ENCODE results near the gene PCYOX1L. TPM values are rescaled to one million over a fixed set of nuclear protein-coding genes. Genes with fewer than 3 reads are reported as not detected.
"Not testable (repeated sequence)": the region's sequence is repeated elsewhere in the genome, so short reads cannot be mapped to it uniquely, and the experiment has no call there.

Gene PCYOX1L
- total RNA-seq, 1 experiment from 2014 or later: 15.3 TPM

DNA sequence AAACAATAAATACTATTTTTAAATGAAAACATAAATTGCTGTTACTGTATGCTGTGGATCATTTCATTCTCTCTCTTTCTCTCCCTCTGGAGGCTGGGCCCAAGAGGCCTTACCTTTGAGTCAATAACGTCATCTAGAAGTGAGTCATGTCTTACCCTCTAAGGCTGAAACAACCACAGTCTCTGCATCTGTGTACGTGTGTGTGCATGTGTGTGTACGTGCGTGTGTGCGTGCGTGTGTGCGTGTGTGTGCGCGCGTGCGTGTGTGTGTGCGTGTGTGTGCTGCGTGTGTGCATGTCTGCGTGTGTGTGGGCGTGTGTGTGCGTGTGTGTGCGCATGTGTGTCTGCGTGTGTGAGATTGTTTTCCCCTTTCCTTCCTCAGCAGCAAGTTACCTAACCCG, 34.9 kb downstream of the PCYOX1L start:
- H3K14ac ChIP-seq (ENCODE audit: insufficient read depth, low read length): no peak overlapping the region
- H3K79me1 ChIP-seq (ENCODE audit: insufficient read depth, low read depth, low read length, poor library complexity, severe bottlenecking): no peaks in the 10 kb centered on the region
- no peak overlapping the region for H2AK5ac ChIP-seq (ENCODE audit: insufficient read length, low read length)
- H3K23me2 ChIP-seq (ENCODE audit: insufficient read length, low read depth, low read length, poor library complexity, severe bottlenecking): no peaks in the 10 kb centered on the region
- no peaks in the 10 kb centered on the region for H3K9me3 Mint-ChIP-seq
- H3K27ac Mint-ChIP-seq: 0 out of 7 replicates have a peak overlapping the region, but pooled peaks of 1 of the 3 experiments have one; percentile 40
- H2AFZ ChIP-seq (ENCODE audit: low read length): no peak overlapping the region
- H3K4me1 Mint-ChIP-seq: no peaks in the 10 kb centered on the region
- no peak overlapping the region for H3K27ac ChIP-seq (ENCODE audit: insufficient read length, low read depth, low read length)
- H3K9me3 ChIP-seq (ENCODE audit: control insufficient read depth, low read depth, low read length): no peaks in the 10 kb centered on the region
- H3K56ac ChIP-seq (ENCODE audit: insufficient read length, low read depth, low read length): no peak overlapping the region
- H4K8ac ChIP-seq (replicated peaks; ENCODE audit: insufficient read length, low read depth, low read length): no peak overlapping the region
- no peak overlapping the region for H3K23ac ChIP-seq (ENCODE audit: insufficient read length, low read depth, low read length)
- H2BK15ac ChIP-seq (ENCODE audit: low read depth, low read length): no peak overlapping the region
- H3K4me1 ChIP-seq (ENCODE audit: insufficient read depth, low read length): no peaks in the 10 kb centered on the region
- H3K79me2 ChIP-seq (ENCODE audit: insufficient read depth, low read length): no peaks in the 10 kb centered on the region
- no peak overlapping the region for H3T11ph ChIP-seq (ENCODE audit: low read length)
- no peak overlapping the region for H3K4ac ChIP-seq (ENCODE audit: low read depth, low read length)
- no peak for DNase-seq
- H4K20me1 ChIP-seq (ENCODE audit: control insufficient read depth, insufficient read depth, insufficient read length): no peaks in the 10 kb centered on the region
- no peaks in the 10 kb centered on the region; the same call in 1 of the 2 replicates for H3K27me3 Mint-ChIP-seq (ENCODE audit: low read depth)
- no CpG with 5 or more reads among the region's 19 CpGs for WGBS (ENCODE audit: extremely low coverage, insufficient read length, low lambda C conversion rate)
- H3K36me3 Mint-ChIP-seq (ENCODE audit: insufficient read depth in 1 of 3, low read depth in 3 of 3): no peaks in the 10 kb centered on the region; a peak in 1 of 7 replicates
- no peak overlapping the region for H2BK5ac ChIP-seq (ENCODE audit: insufficient read length, low read length)
- no peak overlapping the region for H2BK120ac ChIP-seq (ENCODE audit: low read depth, low read length, poor library complexity, severe bottlenecking)
- no peak overlapping the region for H2BK12ac ChIP-seq (ENCODE audit: insufficient read length, low read depth, low read length)
- H3K4me2 ChIP-seq (ENCODE audit: insufficient read depth, insufficient read length, low read length): no peak overlapping the region
- no peak overlapping the region for H3K4me3 Mint-ChIP-seq
- H4K91ac ChIP-seq (ENCODE audit: insufficient read length, low read depth, low read length): no peak overlapping the region
- no peak for TF ChIP-seq CTCF (conservative IDR thresholded peaks at IDR 0.05)
- no peak overlapping the region for H3K18ac ChIP-seq (ENCODE audit: insufficient read length, low read depth, low read length)
- no peaks in the 10 kb centered on the region for H3K27me3 ChIP-seq (ENCODE audit: insufficient read depth, low read length)
- no peak overlapping the region for H3K9ac ChIP-seq (ENCODE audit: extremely low read depth, insufficient read length, low read length)
- no peak overlapping the region for H4K5ac ChIP-seq (ENCODE audit: insufficient read length, low read depth, low read length)
- no peak overlapping the region for H2BK20ac ChIP-seq (ENCODE audit: low read depth, low read length, poor library complexity, severe bottlenecking)

DNA sequence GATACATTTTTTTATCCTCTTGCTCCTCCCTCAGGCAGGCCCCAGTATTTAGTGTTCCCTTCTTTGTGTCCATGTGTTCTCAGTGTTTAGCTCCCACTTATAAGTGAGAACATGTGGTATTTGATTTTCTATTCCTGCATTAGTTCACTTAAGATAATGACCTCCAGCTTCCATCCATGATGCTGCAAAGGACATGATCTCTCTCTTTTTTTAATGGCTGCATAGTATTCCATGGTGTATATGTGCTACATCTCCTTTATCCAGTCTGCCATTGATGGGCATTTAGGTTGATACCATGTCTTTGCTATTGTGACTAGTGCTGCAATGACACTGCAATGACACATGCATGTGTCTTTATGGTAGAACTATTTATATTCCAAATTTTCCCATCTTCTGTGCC, 37.1 kb downstream of the PCYOX1L start:
- H3K27ac ChIP-seq (ENCODE audit: insufficient read length, low read depth, low read length); H4K20me1 ChIP-seq (ENCODE audit: control insufficient read depth, insufficient read depth, insufficient read length); H3T11ph ChIP-seq (ENCODE audit: low read length); H3K4me1 Mint-ChIP-seq; H2BK5ac ChIP-seq (ENCODE audit: insufficient read length, low read length); H3K23ac ChIP-seq (ENCODE audit: insufficient read length, low read depth, low read length); H2BK20ac ChIP-seq (ENCODE audit: low read depth, low read length, poor library complexity, severe bottlenecking); H4K91ac ChIP-seq (ENCODE audit: insufficient read length, low read depth, low read length); H3K56ac ChIP-seq (ENCODE audit: insufficient read length, low read depth, low read length); H3K23me2 ChIP-seq (ENCODE audit: insufficient read length, low read depth, low read length, poor library complexity, severe bottlenecking); H2BK120ac ChIP-seq (ENCODE audit: low read depth, low read length, poor library complexity, severe bottlenecking); H3K79me2 ChIP-seq (ENCODE audit: insufficient read depth, low read length); H2BK15ac ChIP-seq (ENCODE audit: low read depth, low read length); H3K36me3 Mint-ChIP-seq (ENCODE audit: insufficient read depth in 1 of 3, low read depth in 3 of 3); H2AFZ ChIP-seq (ENCODE audit: low read length); H3K9ac ChIP-seq (ENCODE audit: extremely low read depth, insufficient read length, low read length); H3K4me2 ChIP-seq (ENCODE audit: insufficient read depth, insufficient read length, low read length); H3K27me3 ChIP-seq (ENCODE audit: insufficient read depth, low read length); H4K5ac ChIP-seq (ENCODE audit: insufficient read length, low read depth, low read length); H3K27me3 Mint-ChIP-seq (ENCODE audit: low read depth); H3K9me3 ChIP-seq (ENCODE audit: control insufficient read depth, low read depth, low read length); H3K14ac ChIP-seq (ENCODE audit: insufficient read depth, low read length); H3K9me3 Mint-ChIP-seq; H3K27ac Mint-ChIP-seq; H3K4me1 ChIP-seq (ENCODE audit: insufficient read depth, low read length); H3K79me1 ChIP-seq (ENCODE audit: insufficient read depth, low read depth, low read length, poor library complexity, severe bottlenecking); H3K4ac ChIP-seq (ENCODE audit: low read depth, low read length); H2AK5ac ChIP-seq (ENCODE audit: insufficient read length, low read length); DNase-seq; H2BK12ac ChIP-seq (ENCODE audit: insufficient read length, low read depth, low read length); H3K4me3 Mint-ChIP-seq; H4K8ac ChIP-seq (replicated peaks; ENCODE audit: insufficient read length, low read depth, low read length); H3K18ac ChIP-seq (ENCODE audit: insufficient read length, low read depth, low read length): not testable (repeated sequence)

All from H9 (cell line).